ES-I3 (cell line): Measurements from ENCODE around the gene NPAT.
"Not testable (repeated sequence)": the region's sequence is repeated elsewhere in the genome, so short reads cannot be mapped to it uniquely, and the experiment has no call there.

Source experiments
- H3K36me3 ChIP-seq: 2 replicates; pipeline ENCODE4 v1.6.1; 2013; ENCODE audit warnings: mild to moderate bottlenecking, low read length, control low read depth, moderate library complexity; ENCODE audit not compliant: insufficient read depth
- H3K4me1 ChIP-seq: 2 replicates; pipeline ENCODE4 v1.6.1; 2013; ENCODE audit warnings: mild to moderate bottlenecking, control low read depth, low read length; ENCODE audit not compliant: insufficient read depth
- H3K9ac ChIP-seq: 2 replicates; pipeline ENCODE4 v1.6.1; 2013; ENCODE audit warnings: low read depth, mild to moderate bottlenecking, low read length, moderate library complexity
- H3K9me3 ChIP-seq: 2 replicates; pipeline ENCODE4 v1.6.1; 2013; ENCODE audit warnings: mild to moderate bottlenecking, low read length, moderate library complexity; ENCODE audit not compliant: control insufficient read depth, insufficient read depth

Gene NPAT

DNA sequence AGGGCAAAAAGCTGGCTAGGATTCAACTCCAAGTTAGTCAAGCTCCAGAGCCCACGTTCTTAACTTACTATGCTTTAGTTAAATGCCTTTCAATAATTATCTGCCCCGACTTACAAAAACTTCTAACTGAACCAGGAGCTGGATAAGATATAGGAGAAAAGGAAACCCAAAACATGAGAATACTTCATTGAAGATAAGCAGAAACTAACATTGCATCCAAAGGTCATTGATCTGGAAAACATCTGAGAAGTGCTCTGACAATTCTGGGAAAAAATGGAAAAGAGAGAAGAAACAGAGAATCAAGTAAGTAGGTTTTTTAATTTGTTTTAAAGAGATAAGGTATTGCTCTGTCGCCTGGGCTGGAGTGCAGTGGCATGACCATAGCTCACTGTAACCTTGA, 73.9 kb downstream of the NPAT start:
- H3K4me1 ChIP-seq: no peaks in the 10 kb centered on the region
- H3K36me3 ChIP-seq: peaks cover 37% of the 10 kb centered on the region
- no peak overlapping the region for H3K9ac ChIP-seq
- no peaks in the 10 kb centered on the region for H3K9me3 ChIP-seq

DNA sequence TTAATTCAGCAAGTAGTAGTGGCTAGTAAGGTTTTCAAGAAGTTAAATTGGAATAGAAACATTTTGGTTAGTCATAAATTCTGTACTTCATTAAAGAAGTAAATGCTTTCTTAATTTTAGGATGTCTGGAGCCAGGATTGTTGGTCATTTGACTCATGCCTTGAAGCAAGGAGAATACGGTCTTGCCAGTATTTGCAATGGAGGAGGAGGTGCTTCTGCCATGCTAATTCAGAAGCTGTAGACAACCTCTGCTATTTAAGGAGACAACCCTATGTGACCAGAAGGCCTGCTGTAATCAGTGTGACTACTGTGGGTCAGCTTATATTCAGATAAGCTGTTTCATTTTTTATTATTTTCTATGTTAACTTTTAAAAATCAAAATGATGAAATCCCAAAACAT, 75.3 kb downstream of the NPAT start:
- H3K4me1 ChIP-seq: no peaks in the 10 kb centered on the region
- peaks cover 42% of the 10 kb centered on the region for H3K36me3 ChIP-seq
- no peak overlapping the region for H3K9ac ChIP-seq
- H3K9me3 ChIP-seq: no peaks in the 10 kb centered on the region

DNA sequence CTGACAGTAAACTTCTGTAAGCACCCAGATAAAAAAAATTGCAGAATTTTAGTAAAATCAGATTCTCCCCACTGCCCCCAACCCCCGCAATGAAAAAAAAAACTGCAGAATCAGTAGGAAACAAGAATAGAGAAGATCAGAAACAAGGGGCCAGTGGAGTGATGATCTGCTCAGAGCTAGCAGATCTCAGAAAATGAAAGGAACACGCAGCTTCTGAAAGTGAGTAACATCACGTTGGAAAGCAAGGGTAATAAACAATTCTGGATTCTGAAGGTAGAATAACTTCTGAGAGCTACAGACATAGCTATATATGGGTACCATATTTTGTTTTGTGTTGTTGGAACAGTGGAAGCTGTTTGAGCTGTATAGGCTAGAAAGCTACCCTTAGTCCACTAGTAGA, 77.8 kb downstream of the NPAT start:
- Histone ChIP-seq H3K9ac (no peak overlapping the region), H3K36me3 (peaks cover 33% of the 10 kb centered on the region), H3K4me1 (no peaks in the 10 kb centered on the region), H3K9me3 (no peaks in the 10 kb centered on the region)

DNA sequence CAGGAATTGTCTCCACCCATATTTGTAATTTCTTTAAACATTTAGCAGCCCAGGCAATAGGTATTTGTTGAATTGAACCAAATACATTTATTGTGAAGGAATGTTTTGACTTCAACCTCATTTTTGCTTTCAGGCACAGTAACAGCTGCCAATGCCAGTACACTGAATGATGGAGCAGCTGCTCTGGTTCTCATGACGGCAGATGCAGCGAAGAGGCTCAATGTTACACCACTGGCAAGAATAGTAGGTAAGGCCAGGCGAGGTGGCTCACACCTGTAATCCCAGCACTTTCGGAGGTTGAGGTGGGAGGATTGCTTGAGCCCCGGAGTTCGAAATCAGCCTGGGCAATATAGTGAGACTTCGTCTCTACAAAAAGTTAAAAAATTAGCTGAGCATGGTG, 80.1 kb downstream of the NPAT start:
- H3K9me3 ChIP-seq: no peaks in the 10 kb centered on the region
- H3K36me3 ChIP-seq: peaks cover 31% of the 10 kb centered on the region
- H3K4me1 ChIP-seq: no peaks in the 10 kb centered on the region
- no peak overlapping the region for H3K9ac ChIP-seq

DNA sequence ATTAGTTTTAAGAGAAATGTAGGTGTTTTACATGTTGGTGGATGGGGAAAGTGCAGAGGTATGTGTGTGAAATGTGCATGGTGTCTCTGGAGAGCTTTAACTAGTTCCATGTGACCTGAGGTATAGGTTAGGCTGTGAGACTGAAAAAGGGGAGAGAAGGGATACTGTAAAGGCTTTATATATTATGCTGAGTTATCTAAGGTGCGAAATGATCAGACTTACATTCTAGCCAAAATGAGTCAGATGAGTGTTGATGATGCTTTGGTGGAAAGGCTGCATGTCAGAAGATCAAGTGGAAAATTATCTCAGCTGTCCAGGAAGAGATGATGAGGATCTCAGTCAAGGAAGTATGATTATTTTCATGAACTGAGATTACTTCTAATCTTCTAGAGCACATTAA, 85.2 kb downstream of the NPAT start:
- Histone ChIP-seq H3K9ac (no peak overlapping the region), H3K4me1 (no peaks in the 10 kb centered on the region), H3K36me3 (0 out of 2 replicates have a peak, but pooled peaks cover 3% of the 10 kb centered on the region), H3K9me3 (no peaks in the 10 kb centered on the region)

DNA sequence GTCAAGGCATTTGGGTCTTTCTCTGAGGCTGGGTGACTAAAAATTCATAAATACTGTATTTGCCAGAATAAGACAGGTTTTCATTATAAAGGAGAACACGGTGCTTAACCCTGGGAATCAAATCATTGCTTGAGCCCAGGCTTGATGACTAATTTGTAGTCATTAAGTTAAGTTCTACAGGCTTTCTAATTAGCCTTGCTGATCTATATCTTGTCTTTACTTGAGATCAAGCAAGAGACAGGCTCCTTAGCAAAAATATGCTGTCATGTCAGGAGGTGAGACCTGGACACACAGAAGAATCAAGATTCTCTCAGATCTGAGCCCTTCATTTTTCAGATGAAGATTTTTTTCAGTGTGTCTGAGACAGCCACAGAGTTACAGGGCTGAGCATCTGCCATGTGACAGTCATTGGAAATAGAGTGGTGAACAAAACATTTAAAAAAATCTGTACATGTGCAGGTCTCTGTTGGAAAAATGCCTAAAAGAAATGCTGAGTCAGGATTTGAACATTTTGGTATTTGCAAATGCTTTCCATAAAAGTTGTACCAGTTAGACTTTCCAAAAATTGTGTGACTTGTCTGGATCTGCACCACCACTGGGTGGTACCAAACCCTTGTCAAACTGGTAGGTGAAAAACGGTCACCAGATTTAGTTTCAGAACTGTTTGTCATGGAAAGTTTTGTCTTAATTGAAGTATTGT, 86.4 kb downstream of the NPAT start:
- Histone ChIP-seq H3K36me3 (no peaks in the 10 kb centered on the region), H3K4me1 (no peaks in the 10 kb centered on the region), H3K9me3 (no peaks in the 10 kb centered on the region), H3K9ac (no peak overlapping the region)

DNA sequence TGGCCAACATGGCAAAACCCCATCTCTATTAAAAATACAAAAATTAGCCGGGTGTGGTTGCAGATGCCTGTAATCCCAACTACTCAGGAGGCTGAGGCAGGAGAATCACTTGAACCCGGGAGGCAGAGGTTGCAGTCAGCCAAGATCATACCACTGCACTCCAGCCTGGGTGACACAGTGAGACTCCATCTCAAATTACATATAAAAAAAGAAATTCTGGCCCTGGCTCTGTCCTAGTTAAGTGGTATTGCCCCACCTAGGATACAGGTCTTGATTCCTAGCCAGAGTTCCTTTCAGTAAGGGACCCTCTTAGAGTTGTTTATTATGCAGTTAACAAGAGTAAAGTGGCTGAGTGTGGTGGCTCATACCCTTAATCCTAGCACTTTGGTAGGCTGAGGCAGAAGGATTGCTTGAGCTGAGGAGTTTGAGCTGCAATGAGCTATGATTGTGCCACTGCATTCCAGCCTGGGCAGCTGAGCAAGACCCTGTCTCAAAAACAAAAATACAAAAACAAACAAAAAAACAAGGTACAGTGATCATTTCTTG, 89.4 kb downstream of the NPAT start:
- H3K4me1 ChIP-seq, H3K9ac ChIP-seq, H3K36me3 ChIP-seq, H3K9me3 ChIP-seq: not testable (repeated sequence)

DNA sequence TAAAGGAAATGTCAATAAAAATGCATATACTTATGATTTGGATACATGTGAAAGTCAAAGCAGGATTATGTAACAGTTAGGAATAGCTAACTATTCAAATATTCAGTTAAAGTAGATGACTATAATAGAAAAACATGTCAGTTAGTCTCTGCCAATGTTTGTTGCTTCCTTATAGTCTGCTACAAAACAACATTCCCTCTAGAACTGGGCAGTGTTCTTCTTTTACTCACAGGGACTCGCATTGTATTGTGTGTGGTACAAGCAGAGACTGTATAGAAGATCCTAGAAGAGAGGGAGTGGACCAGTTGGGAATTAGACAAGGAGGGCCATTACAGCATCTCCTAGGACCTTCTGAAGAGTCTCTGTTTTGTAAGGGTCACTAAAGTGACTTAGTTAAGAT, 90.4 kb downstream of the NPAT start:
- no peak overlapping the region for H3K9ac ChIP-seq
- H3K36me3 ChIP-seq: no peaks in the 10 kb centered on the region
- H3K4me1 ChIP-seq: no peaks in the 10 kb centered on the region
- no peaks in the 10 kb centered on the region for H3K9me3 ChIP-seq

DNA sequence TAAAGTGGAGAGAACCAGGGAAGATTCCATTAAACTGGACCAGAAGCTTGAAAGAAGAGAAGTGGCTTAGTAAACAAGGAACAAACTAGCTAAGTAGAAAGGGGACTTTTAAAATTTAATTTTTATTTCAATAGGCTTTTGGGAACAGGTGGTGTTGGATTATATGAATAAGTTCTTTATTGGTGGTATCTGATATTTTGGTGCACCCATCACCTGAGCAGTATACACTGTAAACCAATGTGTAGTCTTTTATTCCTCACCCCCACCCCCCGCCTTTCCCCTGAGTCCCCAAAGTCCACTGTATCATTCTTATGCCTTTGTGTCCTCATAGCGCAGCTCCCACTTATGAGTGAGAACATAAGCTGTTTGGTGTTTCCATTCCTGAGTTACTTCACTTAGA, 93.7 kb downstream of the NPAT start:
- H3K9ac ChIP-seq: no peak overlapping the region
- 0 out of 2 replicates have a peak, but pooled peaks cover 3% of the 10 kb centered on the region for H3K4me1 ChIP-seq
- no peaks in the 10 kb centered on the region for H3K36me3 ChIP-seq
- H3K9me3 ChIP-seq: no peaks in the 10 kb centered on the region

DNA sequence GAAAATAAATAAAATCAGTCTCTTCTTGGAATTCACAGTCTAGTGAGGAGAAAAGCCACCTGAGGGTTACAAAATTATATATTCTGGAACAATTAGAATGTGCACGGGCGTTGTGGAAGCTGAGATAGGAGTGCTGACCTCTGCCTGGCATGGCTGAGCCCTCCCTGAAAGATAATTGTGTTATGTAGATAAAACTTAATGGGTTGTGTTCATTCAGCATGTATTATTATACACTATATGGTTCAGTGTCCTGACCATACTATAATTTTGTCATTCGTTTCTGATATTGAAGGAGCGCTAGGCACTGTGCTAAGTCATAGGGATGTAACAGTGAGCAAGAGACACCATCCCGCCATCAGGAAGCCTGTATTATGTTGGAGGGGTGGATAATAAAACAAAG, 97.3 kb downstream of the NPAT start:
- Histone ChIP-seq H3K4me1 (0 out of 2 replicates have a peak, but pooled peaks cover 3% of the 10 kb centered on the region), H3K36me3 (no peaks in the 10 kb centered on the region), H3K9ac (no peak overlapping the region), H3K9me3 (no peaks in the 10 kb centered on the region)

DNA sequence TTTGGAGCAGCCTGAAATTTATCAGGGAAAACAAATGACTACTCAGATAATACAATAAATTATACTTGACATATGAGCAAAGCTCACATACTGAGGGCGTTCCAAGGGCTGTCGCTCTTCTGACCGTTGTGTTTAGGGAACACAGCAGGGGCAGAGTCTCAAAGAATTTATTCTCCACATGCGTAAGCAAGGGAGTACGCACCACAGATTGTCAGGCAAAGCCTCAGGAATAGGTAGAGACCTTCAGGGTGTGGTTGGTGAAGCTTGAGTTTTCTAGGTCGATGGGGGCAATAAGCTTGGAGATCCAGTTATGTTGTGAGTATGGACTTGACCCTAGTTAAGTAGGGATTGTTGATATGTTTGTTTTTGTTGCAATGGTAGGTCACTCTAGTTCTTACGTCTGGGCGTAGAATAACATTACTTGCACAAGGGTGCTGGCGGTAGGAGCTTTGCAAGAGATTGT, 100.2 kb downstream of the NPAT start:
- H3K9ac ChIP-seq: peak overlapping the region; percentile 95; the same call in 1 of the 2 replicates
- H3K9me3 ChIP-seq: no peaks in the 10 kb centered on the region
- H3K4me1 ChIP-seq: 0 out of 2 replicates have a peak, but pooled peaks cover 3% of the 10 kb centered on the region
- H3K36me3 ChIP-seq: no peaks in the 10 kb centered on the region

DNA sequence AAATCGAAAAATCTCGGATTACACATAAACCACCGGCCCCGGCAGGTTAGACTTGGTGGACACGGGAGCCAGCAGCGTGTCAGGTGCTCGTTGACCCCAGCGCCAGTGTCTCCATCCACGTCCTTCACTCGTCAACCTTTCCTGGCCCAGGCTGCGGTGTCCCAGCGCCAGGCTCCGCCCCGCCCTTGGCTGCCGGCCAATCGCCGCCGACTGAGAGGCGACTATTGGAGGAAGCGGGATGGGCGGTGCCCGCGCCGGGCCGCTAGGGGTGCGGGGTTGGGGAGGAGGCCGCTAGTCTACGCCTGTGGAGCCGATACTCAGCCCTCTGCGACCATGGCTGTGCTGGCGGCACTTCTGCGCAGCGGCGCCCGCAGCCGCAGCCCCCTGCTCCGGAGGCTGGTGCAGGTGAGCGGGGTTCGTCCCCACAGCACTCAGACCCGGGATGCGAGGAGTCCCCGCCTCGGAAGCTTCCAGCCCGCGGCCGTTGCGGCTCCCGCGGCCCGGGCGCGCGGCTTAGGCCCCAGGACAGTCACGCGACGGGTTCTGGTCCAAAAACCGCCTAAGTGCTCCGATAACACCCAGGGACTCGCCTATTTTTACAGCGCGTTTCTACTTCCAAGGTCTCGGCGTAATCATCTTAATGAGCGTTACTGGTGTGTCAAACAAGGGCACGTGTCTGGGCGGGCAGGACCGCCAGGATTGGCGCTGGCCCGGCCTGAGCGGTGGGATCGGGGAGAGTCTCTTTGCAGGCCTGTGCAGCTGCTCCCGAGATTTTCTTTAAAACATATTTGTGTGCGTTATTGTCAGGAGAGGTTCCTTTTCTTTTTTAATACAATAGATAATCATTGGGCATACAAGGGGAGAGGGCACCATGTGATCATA, 100.9 kb downstream of the NPAT start, which contains the start of gene ACAT1:
Gene ACAT1 (plus strand): TSS at position 294 of the 882 bp plus-strand sequence. CDS start 40 bp downstream, at position 334.
- Histone ChIP-seq H3K9me3 (no peaks in the 10 kb centered on the region), H3K36me3 (no peaks in the 10 kb centered on the region), H3K4me1 (0 out of 2 replicates have a peak, but pooled peaks cover 3% of the 10 kb centered on the region), H3K9ac (peak within 1 kb of the TSS; percentile 95)

DNA sequence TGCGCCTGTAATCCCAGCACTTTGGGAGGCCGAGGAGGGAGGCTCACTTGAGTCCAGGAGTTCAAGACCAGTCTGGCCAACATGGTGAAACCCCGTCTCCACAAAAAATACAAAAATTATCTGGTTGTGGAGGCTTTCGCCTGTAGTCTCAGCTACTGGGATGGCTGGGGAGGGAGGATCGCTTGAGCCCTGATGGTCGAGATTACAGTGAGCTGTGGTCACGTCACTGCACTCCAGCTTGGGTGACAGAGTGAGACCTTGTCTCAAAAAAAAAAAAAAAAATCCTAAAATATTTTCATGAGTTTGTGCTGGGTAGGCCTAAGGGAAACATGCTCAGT, 101.5 kb downstream of the NPAT start:
- not testable (repeated sequence) for H3K36me3 ChIP-seq, H3K4me1 ChIP-seq, H3K9me3 ChIP-seq
- H3K9ac ChIP-seq: peak overlapping the region; percentile 95; the same call in 1 of the 2 replicates

DNA sequence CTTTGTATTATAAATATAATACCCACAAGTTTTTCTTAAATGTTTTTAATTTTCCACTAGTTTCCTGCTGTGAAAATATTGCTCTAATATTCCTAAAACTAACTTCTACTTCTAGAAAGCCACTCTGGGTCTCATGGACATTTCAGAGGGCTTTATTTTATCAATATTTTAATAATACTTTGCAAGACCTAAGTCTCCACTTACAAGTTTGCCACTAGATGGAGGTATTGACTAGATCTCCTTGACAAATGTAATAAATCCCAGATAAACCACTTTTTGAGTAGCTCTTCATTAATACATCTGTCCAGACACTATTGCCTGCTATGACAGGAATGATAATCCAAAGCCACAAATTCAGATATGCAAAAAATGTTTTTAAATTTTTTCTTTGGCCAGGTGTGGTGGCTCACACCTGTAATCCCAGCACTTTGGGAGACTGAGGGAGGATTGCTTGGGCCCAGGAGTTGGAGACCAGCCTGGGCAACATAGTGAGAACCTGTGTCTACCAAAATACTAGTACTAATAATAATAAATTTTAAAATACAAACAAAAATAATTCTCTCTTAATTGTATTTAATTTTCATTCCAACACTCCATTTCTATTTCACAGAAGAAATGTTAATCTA, 104.6 kb downstream of the NPAT start:
- no peaks in the 10 kb centered on the region for H3K4me1 ChIP-seq
- H3K36me3 ChIP-seq: no peaks in the 10 kb centered on the region
- no peaks in the 10 kb centered on the region for H3K9me3 ChIP-seq
- no peak overlapping the region for H3K9ac ChIP-seq
